HepG2 (cell line): Measurements from ENCODE around the gene WBP1. TPM values are rescaled to one million over a fixed set of nuclear protein-coding genes. Genes with fewer than 3 reads are reported as not detected.
A peak's percentile ranks its signal among the peaks of the same experiment; 100 is the strongest.

Experiments used
- AKAP8 ChIP-seq: sonication (generic); formaldehyde crosslinking; IDR thresholded peaks from 2 replicates; pipeline ENCODE4 v1.5.1; 2020; ENCODE audit warnings: mild to moderate bottlenecking, missing genetic modification reagents
- ARNTL ChIP-seq: sonication (generic); formaldehyde crosslinking; IDR thresholded peaks from 2 replicates; pipeline ENCODE4 v1.4.0; 2020; ENCODE audit warnings: mild to moderate bottlenecking, missing genetic modification reagents
- CREB1 ChIP-seq, 2 experiments: fragments of 450-650 bp in 1 of 2; IDR thresholded peaks; 2 replicates each; pipeline ENCODE4 v1.6.1; 2016 to 2017; ENCODE audit warnings: control low read depth in 1 of 2, mild to moderate bottlenecking in 1 of 2, missing compliant biosample characterization in 1 of 2, missing genetic modification characterization in 1 of 2
- CREB3 ChIP-seq: sonication (generic); formaldehyde crosslinking; IDR thresholded peaks from 2 replicates; pipeline ENCODE4 v1.5.0; 2020; ENCODE audit warnings: missing genetic modification reagents
- FOSL1 ChIP-seq: sonication (generic); formaldehyde crosslinking; IDR thresholded peaks from 2 replicates; pipeline ENCODE4 v1.9.0; 2021; ENCODE audit warnings: missing genetic modification reagents, borderline replicate concordance
- HNRNPK ChIP-seq: fragments of 200-400 bp; formaldehyde crosslinking; IDR thresholded peaks from 2 replicates; pipeline ENCODE4 v1.6.1; 2018; ENCODE audit warnings: low read length, low read depth, moderate library complexity, mild to moderate bottlenecking; ENCODE audit not compliant: poor library complexity, severe bottlenecking
- NR3C1 ChIP-seq: sonication (generic); formaldehyde crosslinking; IDR thresholded peaks from 2 replicates; pipeline ENCODE4 v1.4.0; 2020; ENCODE audit warnings: missing genetic modification reagents
- SOX13 ChIP-seq, 3 experiments: fragments of 450-650 bp in 1 of 3; sonication (generic) in 1 of 3; formaldehyde crosslinking in 1 of 3; IDR thresholded peaks in 2 of 3; conservative IDR thresholded peaks in 1 of 3; 2 replicates each; pipeline versions ENCODE4 v1.5.0 to v1.6.1; 2016 to 2020; ENCODE audit warnings: antibody characterized with exemption in 1 of 3, mild to moderate bottlenecking in 1 of 3, missing compliant biosample characterization in 1 of 3, missing genetic modification reagents in 1 of 3, moderate library complexity in 1 of 3
- TEF ChIP-seq: sonication (generic); formaldehyde crosslinking; IDR thresholded peaks from 2 replicates; pipeline ENCODE4 v1.5.0; 2020; ENCODE audit warnings: missing genetic modification reagents
- ZNF142 ChIP-seq: sonication (generic); formaldehyde crosslinking; IDR thresholded peaks from 2 replicates; pipeline ENCODE4 v1.4.0; 2020; ENCODE audit warnings: missing genetic modification reagents
- ZNF224 ChIP-seq: sonication (generic); formaldehyde crosslinking; IDR thresholded peaks from 2 replicates; pipeline ENCODE4 v1.5.0; 2020; ENCODE audit warnings: mild to moderate bottlenecking, missing genetic modification reagents
- ZNF350 ChIP-seq: sonication (generic); formaldehyde crosslinking; IDR thresholded peaks from 2 replicates; pipeline ENCODE4 v1.4.0; 2020; ENCODE audit warnings: mild to moderate bottlenecking, low read depth, missing genetic modification reagents, borderline replicate concordance
- ZNF367 ChIP-seq: sonication (generic); formaldehyde crosslinking; IDR thresholded peaks from 2 replicates; pipeline ENCODE4 v1.4.0; 2020; ENCODE audit warnings: missing genetic modification reagents, borderline replicate concordance
- ZNF501 ChIP-seq: sonication (generic); formaldehyde crosslinking; IDR thresholded peaks from 2 replicates; pipeline ENCODE4 v1.5.1; 2020; ENCODE audit warnings: mild to moderate bottlenecking, moderate library complexity, missing genetic modification reagents
- ZNF543 ChIP-seq: sonication (generic); formaldehyde crosslinking; IDR thresholded peaks from 2 replicates; pipeline ENCODE4 v1.4.0; 2020; ENCODE audit warnings: mild to moderate bottlenecking, missing genetic modification reagents
- ZNF800 ChIP-seq: sonication (generic); formaldehyde crosslinking; IDR thresholded peaks from 2 replicates; pipeline ENCODE4 v1.4.0; 2020; ENCODE audit warnings: missing genetic modification reagents
- ZZZ3 ChIP-seq: sonication (generic); formaldehyde crosslinking; IDR thresholded peaks from 2 replicates; pipeline ENCODE4 v1.4.0; 2020; ENCODE audit warnings: missing genetic modification reagents, mild to moderate bottlenecking, borderline replicate concordance
- polyA plus RNA-seq, 8 experiments: library from polyadenylated mRNA; depleted of rRNA in 3 of 8; stranded (reverse) in 7 of 8; unstranded in 1 of 8; fragments of >200 nt; fragmentation: Illumina TruSeq in 4 of 8; extraction: Trizol in 4 of 8; gene quantifications; 2 replicates each; pipeline versions ENCODE4 v1.2.1 to v1.2.3, GENCODE V29; 2011 to 2016; ENCODE audit warnings: low read depth in 4 of 8, missing spikeins in 1 of 8, mixed read lengths in 1 of 8; ENCODE audit not compliant: insufficient read depth in 1 of 8
- total RNA-seq, 5 experiments: library from RNA; depleted of rRNA; stranded (reverse); fragments of >200 nt; fragmentation: Illumina TruSeq; extraction: Trizol; gene quantifications; 2 replicates each; pipeline ENCODE4 v1.2.3, GENCODE V29; 2016; ENCODE audit warnings: low read depth in 1 of 5

Gene WBP1
- total and polyA plus RNA-seq, 2 of the 13 experiments (the other 11 are each of a cell fraction or from before 2014, with no cell fraction given) = 38.8 to 85.7 TPM

- TF ChIP-seq ARNTL (CRISPR knock-in tag) (peak; percentile 52; the same call in 1 of the 2 replicates), ZNF142 (no peak; the same call in 1 of the 2 replicates), FOSL1 (0 out of 2 replicates have a peak, but pooled peaks have one; percentile 57), ZNF501 (CRISPR knock-in tag) (peak; percentile 92), ZNF224 (CRISPR knock-in tag) (peak; percentile 90; the same call in 1 of the 2 replicates), ZNF367 (CRISPR knock-in tag) (no peak), SOX13 (IDR thresholded peaks at IDR 0.05) (peak; percentile 35; the same call in 1 of the 2 replicates), SOX13 (CRISPR knock-in tag; conservative IDR thresholded peaks at IDR 0.05 in 1 of 2, IDR thresholded peaks at IDR 0.05 in 1 of 2) (peak in 1 of 2 experiments; percentile 3; a peak in 1 of 4 replicates), TEF (CRISPR knock-in tag) (peak; percentile 48; the same call in 1 of the 2 replicates), CREB1 (IDR thresholded peaks at IDR 0.05) (0 out of 2 replicates have a peak, but pooled peaks have one; percentile 10), CREB1 (CRISPR knock-in tag; IDR thresholded peaks at IDR 0.05) (peak; percentile 0; the same call in 1 of the 2 replicates), AKAP8 (CRISPR knock-in tag) (peak; percentile 92; the same call in 1 of the 2 replicates), ZNF543 (CRISPR knock-in tag) (peak; percentile 17; the same call in 1 of the 2 replicates), HNRNPK (peak; percentile 57), ZZZ3 (CRISPR knock-in tag) (0 out of 2 replicates have a peak, but pooled peaks have one; percentile 22), CREB3 (CRISPR knock-in tag) (no peak), ZNF350 (CRISPR knock-in tag) (peak; percentile 39), ZNF800 (CRISPR knock-in tag) (peak; percentile 76; the same call in 1 of the 2 replicates), NR3C1 (CRISPR knock-in tag) (no peak)
These were observed 44.7 kb downstream of the WBP1 start (continued) for GRCh38 chr2:74502720-74503505.
